AG10803 (cell line): Measurements from ENCODE around the gene MYORG.
A peak's percentile ranks its signal among the peaks of the same experiment; 100 is the strongest.

Experiments used
- DNase-seq: peaks from one replicate; pipeline ENCODE4 v3.0.0; 2010; ENCODE audit warnings: low read depth
- H3K4me3 ChIP-seq: 2 replicates; pipeline ENCODE4 v1.5.1; 2011; ENCODE audit warnings: mild to moderate bottlenecking, low read length, control low read depth
- TF ChIP-seq, protein P1 (sequence below): conservative IDR thresholded peaks from 2 replicates; pipeline ENCODE4 v1.5.1; 2011; ENCODE audit warnings: mild to moderate bottlenecking, low read length, control low read depth, inconsistent platforms

The MYORG gene

DNA sequence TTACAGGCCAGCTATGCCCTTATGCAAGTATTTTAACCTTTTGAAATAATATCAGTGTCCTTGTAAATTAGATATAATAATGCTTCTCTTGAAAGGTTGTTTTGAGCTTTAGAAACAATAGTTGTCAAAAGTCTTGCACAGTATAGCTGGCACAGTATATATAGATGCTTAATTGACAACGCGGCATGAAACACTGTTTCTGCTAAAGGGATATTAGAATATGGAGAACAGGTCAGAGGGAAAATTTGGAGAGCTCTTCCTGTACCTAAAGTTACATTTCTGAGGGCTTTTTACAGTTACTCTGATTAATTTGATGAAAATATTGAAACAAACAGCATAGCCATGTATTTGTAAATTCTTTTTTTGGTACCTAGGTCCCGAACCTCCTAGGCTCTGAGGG lies 42.9 kb downstream of the MYORG start:
- TF ChIP-seq, protein P1, sequence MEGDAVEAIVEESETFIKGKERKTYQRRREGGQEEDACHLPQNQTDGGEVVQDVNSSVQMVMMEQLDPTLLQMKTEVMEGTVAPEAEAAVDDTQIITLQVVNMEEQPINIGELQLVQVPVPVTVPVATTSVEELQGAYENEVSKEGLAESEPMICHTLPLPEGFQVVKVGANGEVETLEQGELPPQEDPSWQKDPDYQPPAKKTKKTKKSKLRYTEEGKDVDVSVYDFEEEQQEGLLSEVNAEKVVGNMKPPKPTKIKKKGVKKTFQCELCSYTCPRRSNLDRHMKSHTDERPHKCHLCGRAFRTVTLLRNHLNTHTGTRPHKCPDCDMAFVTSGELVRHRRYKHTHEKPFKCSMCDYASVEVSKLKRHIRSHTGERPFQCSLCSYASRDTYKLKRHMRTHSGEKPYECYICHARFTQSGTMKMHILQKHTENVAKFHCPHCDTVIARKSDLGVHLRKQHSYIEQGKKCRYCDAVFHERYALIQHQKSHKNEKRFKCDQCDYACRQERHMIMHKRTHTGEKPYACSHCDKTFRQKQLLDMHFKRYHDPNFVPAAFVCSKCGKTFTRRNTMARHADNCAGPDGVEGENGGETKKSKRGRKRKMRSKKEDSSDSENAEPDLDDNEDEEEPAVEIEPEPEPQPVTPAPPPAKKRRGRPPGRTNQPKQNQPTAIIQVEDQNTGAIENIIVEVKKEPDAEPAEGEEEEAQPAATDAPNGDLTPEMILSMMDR = no peak
- H3K4me3 ChIP-seq = no peak overlapping the region
- DNase-seq = no peak

- DNase-seq = peak; percentile 47
- no peak overlapping the region for H3K4me3 ChIP-seq
- TF ChIP-seq, protein P1 = peak; percentile 62
Observed at GRCh38 chr9:34332076-34332964, 44.4 kb downstream of the MYORG start.

- no peak for DNase-seq
- H3K4me3 ChIP-seq = no peak overlapping the region
- TF ChIP-seq, protein P1 = no peak
Observed at GRCh38 chr9:34331196-34331595, 45.5 kb downstream of the MYORG start.

- peak; percentile 100 for DNase-seq
- TF ChIP-seq, protein P1 = peak; percentile 9; the same call in 1 of the 2 replicates
- peak within 1 kb of the TSS; percentile 98 for H3K4me3 ChIP-seq
Observed at GRCh38 chr9:34328987-34329832, 47.5 kb downstream of the MYORG start, which contains the start of the genes KIF24 and NUDT2. KIF24 (minus strand) TSS chr9:34329268; CDS start chr9:34311346, 17,922 bp downstream. NUDT2 (plus strand) TSS chr9:34329569; CDS start chr9:34339040, 9,471 bp downstream.

DNA sequence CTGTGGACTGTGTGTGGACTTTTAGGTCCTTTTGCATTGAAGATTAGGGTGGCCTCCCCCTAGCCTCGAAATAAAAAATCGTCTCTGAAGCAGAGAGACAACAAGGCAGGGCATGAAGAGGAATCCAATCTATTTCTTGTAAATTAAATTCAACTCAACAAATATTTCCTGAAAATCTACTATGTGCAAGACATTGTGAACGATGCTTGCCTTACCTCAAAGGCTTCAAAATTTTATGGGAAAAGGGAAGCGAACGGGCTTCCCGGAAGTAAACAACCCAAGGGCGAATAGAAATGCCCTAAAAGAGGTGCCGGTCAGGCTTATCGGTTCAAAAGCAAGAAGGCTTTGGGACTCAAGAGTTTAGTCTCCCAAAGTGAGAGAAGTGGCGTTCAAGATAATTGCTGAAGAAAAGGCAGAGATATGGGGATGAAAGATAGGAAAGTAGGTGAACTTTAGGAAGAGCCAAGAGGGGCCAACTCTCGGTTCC lies 48.2 kb downstream of the MYORG start:
- peak overlapping the region; percentile 94 for H3K4me3 ChIP-seq
- TF ChIP-seq, protein P1 = no peak
- DNase-seq = peak; percentile 1

DNA sequence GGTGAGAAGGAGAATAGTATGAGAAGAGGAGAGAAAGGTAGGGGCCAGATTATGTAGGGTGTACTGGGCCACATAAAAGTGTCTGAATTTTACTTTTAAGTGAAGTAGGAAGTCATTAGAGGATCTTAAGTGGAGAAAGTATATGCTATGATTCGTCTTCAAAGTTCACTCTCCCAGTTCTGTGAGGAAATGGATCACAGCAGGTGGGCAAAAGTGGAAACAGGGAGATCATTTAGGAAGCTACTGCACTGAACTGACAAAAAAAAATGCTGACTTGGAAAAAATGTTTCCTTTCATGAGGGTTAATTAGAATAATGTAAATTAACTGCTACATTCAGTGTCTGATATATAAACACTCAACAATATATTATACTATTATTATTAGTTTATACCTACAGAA lies 50.0 kb downstream of the MYORG start:
- DNase-seq = no peak
- no peak overlapping the region for H3K4me3 ChIP-seq
- TF ChIP-seq, protein P1 = no peak
